ENCODE data around the gene RFX2. TPM values are rescaled to one million over a fixed set of nuclear protein-coding genes. Genes with fewer than 3 reads are reported as not detected.

The RFX2 gene
- total RNA-seq, 1 donor from 2014 or later: 4.0 TPM

DNA sequence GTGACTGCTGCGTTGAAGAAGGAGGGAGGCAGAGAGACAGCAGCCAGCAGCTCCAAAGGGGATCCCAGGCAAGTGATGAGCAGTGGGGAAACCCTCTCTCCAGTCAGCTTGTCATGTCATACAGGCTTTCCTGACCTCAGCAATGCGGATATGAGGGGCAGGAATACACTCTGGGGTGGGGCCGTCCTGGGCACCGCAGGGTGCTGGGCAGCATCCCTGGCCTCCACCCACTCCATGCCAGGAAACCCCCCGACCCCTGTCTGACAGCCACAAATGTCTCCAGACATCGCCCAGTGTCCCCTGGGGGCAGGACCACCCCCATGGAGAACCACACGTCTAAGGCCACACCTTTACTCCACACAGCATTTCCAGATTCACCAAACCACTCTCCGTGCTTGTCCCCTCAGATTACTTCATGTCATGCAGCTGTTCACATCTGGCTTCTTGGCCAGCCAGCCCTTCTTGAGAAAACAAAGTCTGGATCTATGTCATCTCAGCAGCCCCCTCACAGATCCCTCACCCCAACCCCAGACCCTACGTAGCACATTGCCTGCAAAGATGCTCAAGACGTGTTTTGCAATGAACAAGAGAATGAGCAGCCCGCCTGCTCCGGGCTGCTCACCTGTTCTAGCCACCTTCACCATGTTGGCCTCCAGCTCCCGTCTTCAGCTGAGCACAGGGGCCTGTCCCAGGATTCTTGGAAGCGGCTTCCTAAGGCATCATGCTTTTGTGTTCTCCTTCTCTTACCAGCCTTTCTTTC lies 46.5 kb downstream of the RFX2 start:
- no peak for DNase-seq (ENCODE audit: low spot score)
- intact Hi-C loops (cut with DNase I): no loop called here

DNA sequence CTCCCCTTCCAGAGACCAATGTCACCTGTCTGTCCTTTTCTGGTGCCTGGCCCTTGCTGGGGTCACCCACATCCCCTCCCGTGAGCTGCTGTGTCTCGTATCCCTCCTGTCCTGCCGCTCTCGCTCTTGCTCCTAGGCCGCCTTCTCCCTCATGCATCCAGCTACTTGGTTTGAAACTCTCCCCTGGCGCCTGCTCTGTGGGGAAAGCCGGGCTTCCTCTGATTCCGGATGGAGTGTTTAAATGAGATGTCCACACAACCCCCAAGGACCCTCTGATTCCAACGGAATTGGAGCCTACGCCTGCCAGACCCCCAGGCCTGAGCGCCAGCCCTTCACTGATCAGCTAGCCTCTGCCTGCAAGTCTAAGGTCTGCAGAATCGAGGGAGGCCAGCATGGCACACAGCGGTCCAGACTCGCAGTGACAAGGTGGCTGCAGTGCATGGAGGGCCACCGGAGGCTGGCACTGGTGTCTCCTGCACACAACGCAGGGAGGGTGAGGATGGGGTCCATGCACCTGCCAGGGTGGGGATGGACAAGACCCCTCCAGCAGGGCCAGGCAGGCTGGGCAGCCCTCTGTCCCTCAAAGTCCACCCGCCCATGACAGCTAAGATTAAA lies 47.2 kb downstream of the RFX2 start:
- intact Hi-C loops (cut with DNase I): no loop called here

DNA sequence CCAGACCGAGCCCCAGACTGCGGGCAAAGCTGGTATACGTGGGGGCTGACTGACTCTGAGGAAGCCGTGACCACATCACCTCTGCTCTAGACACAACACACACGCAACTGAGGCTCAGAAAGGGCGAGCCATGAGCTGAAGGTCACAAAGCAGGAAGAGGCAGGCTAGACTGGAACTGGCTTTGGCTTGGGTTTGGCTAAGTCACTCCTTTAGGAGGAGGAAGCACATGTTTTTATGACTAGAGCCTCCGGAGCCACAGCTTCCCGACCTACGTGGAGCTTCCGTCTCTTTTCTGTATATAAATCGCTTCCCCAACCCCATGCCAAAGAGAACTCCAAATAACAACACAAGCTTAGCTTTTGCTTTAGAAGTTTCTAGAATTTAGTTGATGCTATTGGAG lies 48.0 kb downstream of the RFX2 start:
- peak; percentile 85 for DNase-seq (ENCODE audit: low spot score)
- intact Hi-C loops (cut with DNase I): no loop called here

More for the DNA sequence above, 47.2 kb downstream of the RFX2 start:
- no peak for DNase-seq (ENCODE audit: low spot score)

DNA sequence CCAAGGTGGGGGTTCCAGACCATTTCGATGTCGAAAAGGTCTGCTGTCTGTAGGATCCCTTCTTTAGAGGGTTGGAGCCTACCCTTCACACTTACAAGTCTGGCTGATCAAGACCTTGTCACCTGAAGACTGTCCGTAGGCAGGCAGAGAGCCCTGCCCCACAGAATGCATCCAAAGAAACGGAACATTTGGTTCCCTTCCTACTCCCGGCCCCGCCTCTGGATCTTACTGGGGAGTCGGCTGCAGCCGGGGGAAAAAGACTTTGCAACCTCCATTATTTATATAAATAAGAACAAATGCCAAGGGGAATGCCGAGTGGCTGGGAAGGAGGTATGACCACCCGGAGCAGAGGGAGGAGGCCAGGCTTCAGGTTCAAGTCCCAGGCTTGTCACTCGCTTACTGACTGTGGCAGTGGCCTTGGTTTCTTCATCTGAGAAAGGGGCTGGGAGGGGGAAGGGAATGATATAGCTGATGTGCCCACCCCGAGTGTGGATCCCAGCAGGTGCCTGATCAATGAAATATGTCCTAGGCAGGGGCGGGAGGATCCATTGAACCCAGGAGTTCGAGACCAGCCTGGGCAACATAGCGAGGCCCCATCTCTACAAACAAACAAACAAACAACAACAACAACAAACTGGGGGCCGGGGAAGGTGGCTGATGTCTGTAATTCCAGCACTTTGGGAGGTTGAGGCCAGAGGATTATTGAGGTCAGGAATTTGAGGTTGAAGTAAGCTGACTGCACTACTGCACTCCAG lies 48.7 kb downstream of the RFX2 start:
- intact Hi-C loops (cut with DNase I): no loop called here
- DNase-seq (ENCODE audit: low spot score): no peak

DNA sequence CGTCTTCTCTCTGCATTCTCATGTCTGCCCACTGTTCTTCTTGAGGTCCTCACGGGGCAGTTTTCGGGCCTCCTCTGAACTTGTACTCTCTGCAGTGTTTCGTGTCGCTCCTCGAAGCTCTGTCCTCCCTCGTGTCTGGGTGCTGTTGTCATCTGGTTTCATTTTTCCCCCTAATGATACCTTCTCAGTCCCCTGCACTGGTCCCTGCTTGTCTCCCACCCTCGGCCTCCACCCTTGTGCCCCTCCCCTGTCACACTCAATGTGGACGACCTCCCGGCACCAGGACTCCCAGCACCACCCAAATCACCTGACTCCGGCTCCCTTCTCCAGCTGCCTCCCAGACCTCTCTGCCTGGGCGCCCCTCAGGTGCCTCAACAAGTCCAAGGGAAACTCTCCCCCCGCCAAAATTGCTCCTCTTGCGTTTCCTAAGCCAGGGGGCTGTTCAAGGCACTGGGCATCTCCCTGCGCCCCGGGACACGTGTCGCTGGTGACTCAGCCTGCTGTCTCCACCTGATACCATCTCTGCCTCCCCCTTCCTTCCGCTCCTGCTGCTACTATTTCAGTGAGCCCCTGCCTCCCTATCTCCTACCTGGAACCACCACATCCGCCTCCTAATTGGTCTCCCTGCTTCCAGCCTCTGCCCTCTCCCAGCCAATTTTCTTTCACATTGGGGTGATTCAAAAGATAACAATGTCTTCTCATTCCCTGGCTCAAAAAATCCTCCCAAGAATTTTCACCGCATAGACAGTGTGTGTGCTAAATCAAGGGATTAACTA lies 49.5 kb downstream of the RFX2 start:
- DNase-seq (ENCODE audit: low spot score): peak; percentile 39
- intact Hi-C loops (cut with DNase I): no loop called here

DNA sequence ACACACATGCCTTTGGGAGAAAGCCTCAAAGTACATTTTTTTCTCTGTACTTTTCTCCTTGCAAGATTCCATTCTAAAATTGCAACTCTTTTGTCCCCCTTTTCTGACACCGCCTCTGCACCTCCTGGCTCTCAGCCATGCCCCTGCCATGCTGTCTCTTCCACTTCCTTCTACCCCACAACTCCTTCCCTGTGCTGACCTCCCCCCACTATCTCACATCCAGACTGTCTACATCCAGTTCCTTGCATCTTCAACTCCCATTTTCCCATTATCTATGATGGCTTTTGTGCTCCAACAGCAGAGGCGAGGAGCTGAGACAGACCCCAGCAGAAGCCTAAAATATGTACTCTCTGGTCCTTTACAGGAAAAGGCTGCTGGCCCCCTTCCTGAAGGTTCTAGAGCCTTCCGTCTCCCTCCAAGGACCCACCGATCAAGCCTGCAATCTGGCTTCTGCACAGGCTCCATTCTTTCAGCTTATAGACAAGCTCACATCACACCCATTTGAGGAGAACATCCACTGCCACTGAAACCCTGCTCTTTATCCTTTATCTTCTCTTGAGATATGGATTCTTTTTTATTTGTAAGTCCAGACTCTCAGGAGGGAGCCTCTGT lies 50.2 kb downstream of the RFX2 start:
- intact Hi-C loops (cut with DNase I): loop anchor here (5.0 kb wide), 1 partner anchor 42 kb away; no protein-coding TSS in a partner anchor
- DNase-seq (ENCODE audit: low spot score): no peak

DNA sequence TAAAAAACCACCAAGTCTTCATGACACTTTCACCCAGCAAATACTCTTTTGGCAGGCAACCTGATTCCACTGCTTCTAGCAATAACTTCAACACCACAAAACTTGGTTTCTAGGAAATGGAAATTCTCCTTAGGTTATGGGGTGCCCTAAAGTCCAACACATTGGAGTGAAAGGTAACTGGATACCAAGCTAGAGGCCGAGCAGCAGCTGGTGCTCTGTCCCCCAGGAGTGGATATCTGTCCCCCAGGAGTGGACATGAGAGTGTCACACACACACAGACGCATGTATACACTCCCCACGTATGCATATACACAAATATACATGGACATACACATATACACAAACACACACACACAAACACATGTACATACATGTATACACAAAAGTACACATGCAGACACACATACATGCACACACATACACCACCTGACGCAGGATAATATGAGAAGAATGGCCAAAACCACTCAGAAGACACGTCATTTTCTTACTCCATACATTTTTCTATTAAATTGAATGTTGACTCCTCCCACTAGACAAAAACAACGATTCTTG lies 50.8 kb downstream of the RFX2 start:
- no peak for DNase-seq (ENCODE audit: low spot score)
- intact Hi-C loops (cut with DNase I): loop anchor here (5.0 kb wide), 1 partner anchor 43 kb away; no protein-coding TSS in a partner anchor

DNA sequence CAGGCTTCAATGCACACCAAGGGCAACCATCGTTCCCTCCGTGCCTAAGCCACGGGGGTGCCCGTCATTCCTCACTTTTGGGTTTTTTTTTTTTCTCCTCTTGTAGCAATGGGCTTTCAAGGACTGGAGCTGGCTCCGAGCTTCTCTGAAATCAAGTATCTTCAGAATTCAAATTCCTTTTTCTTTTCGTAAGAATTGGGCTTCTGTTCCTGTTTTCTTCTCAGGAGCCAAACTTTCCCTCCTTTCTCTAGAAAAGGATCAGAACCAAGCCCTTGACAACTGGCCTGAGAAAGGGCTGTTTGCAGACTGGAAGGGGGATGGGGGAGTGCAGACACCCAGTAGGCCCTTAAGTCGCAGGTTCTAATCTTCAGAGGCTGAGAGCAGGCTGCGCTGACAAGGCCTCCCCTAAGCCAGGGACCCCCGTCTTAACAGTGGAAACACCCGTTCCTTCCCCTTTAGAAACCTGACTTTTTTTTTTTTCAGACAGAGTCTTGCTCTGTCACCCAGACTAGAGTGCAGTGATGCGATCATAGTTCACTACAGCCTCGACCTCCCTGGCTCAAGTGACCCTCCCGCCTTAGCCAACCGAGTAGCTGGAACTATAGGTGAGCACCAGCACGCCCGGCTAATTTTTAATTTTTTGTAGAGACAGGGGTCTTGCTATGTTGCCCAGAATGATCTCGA lies 51.6 kb downstream of the RFX2 start:
- intact Hi-C loops (cut with DNase I): loop anchor here (5.0 kb wide), 1 partner anchor 44 kb away; no protein-coding TSS in a partner anchor
- peak; percentile 20 for DNase-seq (ENCODE audit: low spot score)

DNA sequence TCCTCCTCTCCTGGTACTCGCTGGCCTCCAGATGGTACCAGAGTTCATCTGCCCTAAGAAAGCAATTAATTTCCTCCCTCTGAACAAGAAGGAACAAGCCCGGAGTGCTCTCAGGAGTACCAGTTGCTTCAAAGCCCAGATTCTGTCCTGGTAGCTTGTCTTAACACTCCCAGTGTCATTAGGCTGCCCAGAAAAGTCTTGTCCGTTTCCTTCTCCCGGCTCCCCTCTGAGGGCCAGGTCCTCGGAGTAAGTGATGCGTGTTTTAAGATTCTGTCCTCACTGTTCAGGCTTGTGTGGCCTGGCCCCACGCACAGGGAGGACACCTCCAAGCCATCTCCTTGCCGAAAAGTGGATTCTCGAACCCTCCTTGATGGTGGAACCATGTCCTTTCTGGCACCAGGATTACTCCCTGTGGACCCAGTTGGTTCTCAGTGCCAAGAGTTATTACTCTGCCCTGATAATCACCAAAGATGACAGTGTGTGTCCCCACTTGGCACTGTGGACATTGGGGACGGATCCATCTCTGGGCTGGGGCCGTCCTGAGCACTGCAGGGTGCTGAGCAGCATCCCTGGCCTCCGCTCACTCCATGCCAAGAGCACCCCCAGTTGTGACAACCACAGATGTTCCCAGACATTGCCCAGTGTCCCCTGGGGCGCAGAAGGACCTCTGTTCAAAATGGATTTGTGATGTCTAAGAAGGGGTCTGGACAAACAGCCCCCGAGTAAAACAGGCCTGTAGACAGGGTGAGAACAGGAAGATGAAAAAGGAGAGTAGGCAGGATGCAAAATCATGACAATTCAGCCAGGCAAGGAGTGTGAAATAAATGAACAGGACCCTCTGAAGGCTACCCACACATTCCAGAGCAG lies 52.4 kb downstream of the RFX2 start:
- peak; percentile 60 for DNase-seq (ENCODE audit: low spot score)
- intact Hi-C loops (cut with DNase I): loop anchor here (5.0 kb wide), 1 partner anchor 44 kb away; no protein-coding TSS in a partner anchor

DNA sequence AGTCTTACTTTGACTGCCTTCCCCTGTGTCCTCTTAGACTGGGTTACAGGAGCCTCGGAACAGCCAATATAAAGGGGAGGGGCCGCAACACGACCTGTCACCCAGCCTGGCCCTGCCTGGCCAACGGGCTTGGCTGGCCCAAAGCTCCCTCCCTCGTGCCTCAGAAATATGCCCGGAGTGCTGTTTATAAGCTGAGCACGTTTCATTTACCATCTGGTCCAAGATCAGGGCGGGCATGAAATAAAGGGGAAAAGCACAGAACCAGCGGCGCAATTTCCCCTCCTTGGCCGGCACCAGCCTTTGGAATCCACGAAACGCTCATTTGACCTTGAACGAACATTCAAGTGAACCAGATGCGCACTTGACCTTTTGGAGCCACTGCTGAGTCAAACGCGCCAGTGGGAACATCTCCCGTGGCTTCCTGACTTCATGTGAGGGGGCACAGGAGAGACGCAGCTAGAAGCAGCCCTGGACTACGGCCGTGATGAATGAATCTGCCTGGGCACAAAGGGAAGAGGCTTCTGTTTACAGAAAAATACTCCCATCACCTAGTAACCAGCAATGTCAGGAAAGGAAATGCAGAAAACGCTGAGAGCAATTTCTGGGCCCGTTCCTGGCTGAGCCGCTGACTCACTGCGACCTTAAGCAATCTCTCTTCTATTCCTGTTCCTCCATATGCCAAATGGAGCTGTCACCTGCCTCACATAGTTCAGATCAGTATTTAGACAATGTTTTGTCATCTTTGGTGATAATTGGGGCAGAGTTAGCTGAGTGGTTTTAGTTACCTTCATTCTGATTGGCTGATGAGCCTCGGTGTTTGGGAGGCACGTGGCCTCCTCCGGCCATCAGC lies 53.3 kb downstream of the RFX2 start:
- intact Hi-C loops (cut with DNase I): loop anchor here (5.0 kb wide), 1 partner anchor 45 kb away; no protein-coding TSS in a partner anchor
- DNase-seq (ENCODE audit: low spot score): peak; percentile 87

DNA sequence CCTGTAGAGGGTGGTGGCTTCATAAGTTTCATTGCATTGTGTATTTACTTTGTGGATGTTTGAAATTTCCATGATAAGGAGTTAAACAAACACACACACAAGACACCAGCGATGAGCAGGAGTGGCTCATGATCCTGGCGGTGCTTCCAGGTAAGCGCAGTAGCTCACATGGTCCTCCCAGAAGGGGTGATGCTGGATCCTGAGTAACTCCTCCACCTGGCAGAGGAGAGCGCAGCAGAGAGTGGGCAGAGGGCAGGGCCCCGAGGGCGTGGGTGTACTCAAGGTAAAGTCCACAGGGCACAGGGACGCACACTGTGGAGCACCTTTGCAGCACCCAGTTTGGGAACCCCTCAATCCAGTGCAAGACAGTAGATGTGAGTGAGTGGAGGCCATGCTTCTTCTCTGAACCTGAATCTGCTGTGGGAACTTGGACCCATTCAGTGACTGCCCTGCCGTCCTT lies 54.0 kb downstream of the RFX2 start:
- intact Hi-C loops (cut with DNase I): loop anchor here (5.0 kb wide), 1 partner anchor 46 kb away; no protein-coding TSS in a partner anchor
- peak; percentile 74 for DNase-seq (ENCODE audit: low spot score)

DNA sequence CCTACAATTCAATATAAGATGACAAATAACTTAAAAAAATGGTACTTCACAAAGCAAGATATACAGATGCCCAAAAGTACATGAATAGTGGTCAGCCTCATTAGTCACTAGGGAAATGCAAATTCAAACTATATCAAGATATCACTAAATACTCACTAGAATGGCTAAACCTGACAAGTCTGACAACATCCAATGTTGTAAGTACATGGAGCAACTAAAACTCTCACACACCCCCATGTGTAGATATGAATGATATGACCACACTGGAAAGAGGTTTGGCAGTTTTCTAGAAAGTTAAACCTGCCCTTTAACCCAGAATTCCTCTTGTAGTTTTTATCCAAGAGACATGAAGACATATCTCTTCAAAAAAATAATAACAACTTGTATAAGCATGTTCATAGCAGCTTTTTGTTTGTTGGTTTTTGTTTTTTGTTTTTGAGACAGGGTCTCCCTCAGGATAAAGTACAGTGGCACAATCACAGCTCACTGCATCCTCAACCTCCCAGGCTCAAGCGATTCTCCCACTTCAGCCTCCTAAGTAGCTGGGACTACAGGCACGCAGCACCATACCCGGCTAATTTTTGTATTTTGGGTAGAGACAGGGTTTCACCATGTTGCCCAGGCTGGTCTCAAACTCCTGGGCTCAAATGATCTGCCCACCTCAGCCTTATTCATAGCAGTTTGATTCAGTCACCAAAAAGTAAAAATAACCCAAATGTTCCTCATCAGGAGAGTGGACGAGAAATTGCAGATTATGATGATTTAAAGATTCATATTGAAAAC lies 55.1 kb downstream of the RFX2 start:
- no peak for DNase-seq (ENCODE audit: low spot score)
- intact Hi-C loops (cut with DNase I): loop anchor here (2.0 to 5.0 kb wide), 2 partner anchors 47 to 56 kb away; partner anchors contain the start of gene RFX2

DNA sequence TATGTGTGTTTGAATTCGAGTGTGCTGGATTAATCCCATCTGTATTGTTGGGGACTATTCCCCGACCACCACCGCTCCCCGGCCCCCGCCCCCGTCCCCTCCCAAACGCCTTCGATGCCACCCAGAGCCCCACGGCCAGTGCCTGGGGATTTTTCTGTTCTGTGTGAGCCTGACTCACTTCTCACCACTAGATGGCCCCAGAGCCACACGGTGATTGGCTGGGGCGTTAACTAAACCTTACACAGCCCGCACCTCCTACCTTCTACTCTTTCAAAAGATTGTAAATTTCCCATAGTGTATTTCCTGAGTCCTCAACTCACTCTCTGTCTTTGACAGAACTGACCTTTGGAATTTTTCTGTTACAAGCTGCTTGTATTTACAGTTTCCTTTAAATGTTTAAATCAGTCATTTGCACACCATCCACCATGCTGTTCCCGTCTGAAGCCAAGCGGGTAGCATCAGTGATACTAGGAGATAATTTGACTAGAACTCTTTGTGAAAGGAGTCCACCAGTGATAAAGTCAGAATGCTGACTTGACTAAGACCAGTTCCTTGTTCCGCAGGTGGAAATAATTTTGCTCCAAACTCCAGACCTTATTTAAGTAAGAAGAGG lies 61.4 kb downstream of the RFX2 start:
- peak; percentile 91 for DNase-seq (ENCODE audit: low spot score)
- intact Hi-C loops (cut with DNase I): loop anchor here (1.0 to 5.0 kb wide), 2 partner anchors 76 to 248 kb away; no protein-coding TSS in a partner anchor

DNA sequence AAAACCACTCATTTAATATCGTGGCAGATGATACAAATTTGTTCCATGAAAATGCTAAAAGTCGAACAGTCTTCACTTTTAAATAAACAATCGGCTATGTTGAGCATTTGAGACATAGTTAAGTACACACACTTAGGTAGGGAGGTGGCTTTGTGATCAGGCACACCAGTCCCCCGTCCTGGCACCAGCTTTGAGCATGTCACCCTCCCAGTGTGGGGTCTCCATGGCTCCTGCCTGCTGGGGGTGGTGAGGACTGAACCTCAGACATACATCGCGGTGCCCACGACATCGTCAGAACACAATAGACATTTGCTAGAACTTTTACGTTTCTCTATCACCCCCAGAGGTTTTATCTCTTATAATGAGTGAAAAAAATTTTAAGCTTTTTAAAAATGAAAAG lies 62.0 kb downstream of the RFX2 start:
- DNase-seq (ENCODE audit: low spot score): no peak
- intact Hi-C loops (cut with DNase I): loop anchor here (5.0 kb wide), 1 partner anchor 249 kb away; no protein-coding TSS in a partner anchor

DNA sequence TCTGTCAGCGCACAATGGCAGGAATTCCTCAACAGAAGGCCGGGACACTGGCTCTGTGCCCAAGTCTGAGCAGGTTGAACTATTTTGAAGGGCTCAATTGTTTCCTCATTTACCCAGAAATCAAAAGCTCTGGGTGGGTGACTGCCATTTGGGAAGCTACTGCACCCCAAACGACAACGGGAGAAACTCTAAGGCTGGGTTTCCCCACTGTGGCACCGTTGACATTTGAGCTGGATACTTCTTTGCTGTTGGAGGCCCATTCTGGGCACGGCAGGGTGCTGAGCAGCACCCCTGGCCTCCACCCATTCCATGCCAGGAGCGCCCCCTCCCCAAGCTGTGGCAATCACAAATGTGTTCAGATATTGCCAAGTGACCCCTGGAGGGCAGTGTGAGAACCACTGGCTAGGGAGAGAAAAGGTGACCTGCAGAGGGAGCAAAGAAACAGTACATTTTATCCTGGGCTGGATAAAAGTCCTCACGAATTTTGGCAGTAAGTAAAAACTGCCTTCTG lies 62.5 kb downstream of the RFX2 start:
- intact Hi-C loops (cut with DNase I): loop anchor here (5.0 kb wide), 1 partner anchor 250 kb away; no protein-coding TSS in a partner anchor
- no peak for DNase-seq (ENCODE audit: low spot score)
